Calu3 (cell line): Measurements from ENCODE around the gene GLI3. TPM values are rescaled to one million over a fixed set of nuclear protein-coding genes. Genes with fewer than 3 reads are reported as not detected.

Experiments used
- BruUV-seq: library from RNA; stranded (reverse); fragments of 400-500 nt; replicated peaks from 2 replicates; lab custom pipeline; 2021; lab: Mats Ljungman, UMichigan
- CTCF ChIA-PET: fragments of 300-600 bp; sonication (Branson Sonifier 250); formaldehyde crosslinking; loops from one replicate; lab custom pipeline; 2022; ENCODE audit warnings: antibody characterized with exemption; lab: Charles Lee
- DNase-seq: peaks from one replicate; pipeline ENCODE4 v3.0.0; 2022
- H3K27ac Mint-ChIP-seq: one replicate; pipeline ENCODE4 v1.8.0; 2022; ENCODE audit warnings: mixed read lengths; ENCODE audit not compliant: unreplicated experiment
- H3K27me3 Mint-ChIP-seq: one replicate; pipeline ENCODE4 v1.8.0; 2022; ENCODE audit warnings: mixed read lengths; ENCODE audit not compliant: unreplicated experiment
- H3K36me3 Mint-ChIP-seq: one replicate; pipeline ENCODE4 v1.8.0; 2022; ENCODE audit warnings: mild to moderate bottlenecking, moderate library complexity, mixed read lengths; ENCODE audit not compliant: insufficient read depth, unreplicated experiment
- H3K4me1 Mint-ChIP-seq: one replicate; pipeline ENCODE4 v1.8.0; 2022; ENCODE audit warnings: mild to moderate bottlenecking, low read depth, mixed read lengths; ENCODE audit not compliant: unreplicated experiment
- H3K4me3 Mint-ChIP-seq: one replicate; pipeline ENCODE4 v1.8.0; 2022; ENCODE audit warnings: mild to moderate bottlenecking, low read depth, moderate library complexity, mixed read lengths; ENCODE audit not compliant: unreplicated experiment
- H3K9me3 Mint-ChIP-seq: one replicate; pipeline ENCODE4 v1.8.0; 2022; ENCODE audit warnings: low read depth, mixed read lengths; ENCODE audit not compliant: unreplicated experiment
- CTCF ChIP-seq: fragments of 200-600 bp; IDR thresholded peaks from one replicate; pipeline ENCODE4 v1.8.0; 2022; ENCODE audit warnings: antibody characterized with exemption; ENCODE audit not compliant: unreplicated experiment
- intact Hi-C: fragments of 100-400 bp; cut with micrococcal nuclease; formaldehyde crosslinking; loops from one replicate; pipeline ENCODE4 v1.10.0; 2022; ENCODE audit not compliant: unreplicated experiment
- total RNA-seq: library from RNA; stranded (reverse); gene quantifications from 2 replicates; pipeline ENCODE4 v1.2.3, GENCODE V29; 2022

The GLI3 gene
- total RNA-seq, 1 experiment from 2014 or later = not detected

DNA sequence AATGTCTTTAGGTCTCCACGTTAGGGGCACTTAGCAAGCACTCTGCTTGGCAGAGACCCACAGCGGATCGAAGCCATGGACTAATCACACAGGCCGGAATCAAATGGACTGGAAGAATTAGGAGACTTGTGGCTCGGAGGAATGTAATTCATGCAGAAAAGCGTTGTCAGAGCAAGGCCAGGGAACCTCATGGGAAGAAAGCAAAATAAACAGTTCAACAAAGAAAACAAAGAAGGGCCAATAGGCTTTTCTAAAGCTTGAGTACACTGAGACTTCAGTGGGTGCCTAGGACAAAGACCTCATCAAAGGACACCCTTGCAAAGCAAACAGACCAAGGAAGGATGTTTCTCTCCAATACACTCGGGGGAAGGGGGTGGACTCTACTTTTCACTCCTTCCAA lies 171.1 kb downstream of the GLI3 start:
- no peak for DNase-seq
- no peak for TF ChIP-seq CTCF
- Mint-ChIP-seq H3K36me3 (no peaks in the 10 kb centered on the region), H3K4me1 (no peaks in the 10 kb centered on the region), H3K9me3 (peaks cover 3% of the 10 kb centered on the region), H3K27ac (no peak overlapping the region), H3K27me3 (no peaks in the 10 kb centered on the region), H3K4me3 (no peak overlapping the region)
- BruUV-seq = no TSS peak
- CTCF ChIA-PET = no interaction called here
- intact Hi-C loops = no loop called here

DNA sequence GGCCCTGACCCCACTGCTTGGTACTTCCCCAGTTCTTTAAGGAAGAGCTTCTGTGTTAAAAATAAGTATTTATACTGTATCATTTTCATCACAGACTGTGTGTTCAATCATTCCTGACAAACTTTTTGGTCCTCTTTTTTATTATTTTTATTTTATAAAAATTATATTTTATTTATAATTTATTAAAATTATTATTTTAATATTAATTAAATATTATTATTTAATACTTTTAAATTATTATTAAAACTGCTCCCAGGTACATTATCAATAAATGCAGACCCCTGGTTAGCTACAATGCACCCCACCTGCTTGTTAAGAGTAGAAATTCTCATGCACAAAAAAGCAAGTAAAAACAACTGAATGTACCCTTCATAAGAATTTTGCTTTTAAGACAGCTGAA lies 172.0 kb downstream of the GLI3 start:
- H3K4me3 Mint-ChIP-seq = no peak overlapping the region
- peaks cover 3% of the 10 kb centered on the region for H3K9me3 Mint-ChIP-seq
- CTCF ChIA-PET = no interaction called here

DNA sequence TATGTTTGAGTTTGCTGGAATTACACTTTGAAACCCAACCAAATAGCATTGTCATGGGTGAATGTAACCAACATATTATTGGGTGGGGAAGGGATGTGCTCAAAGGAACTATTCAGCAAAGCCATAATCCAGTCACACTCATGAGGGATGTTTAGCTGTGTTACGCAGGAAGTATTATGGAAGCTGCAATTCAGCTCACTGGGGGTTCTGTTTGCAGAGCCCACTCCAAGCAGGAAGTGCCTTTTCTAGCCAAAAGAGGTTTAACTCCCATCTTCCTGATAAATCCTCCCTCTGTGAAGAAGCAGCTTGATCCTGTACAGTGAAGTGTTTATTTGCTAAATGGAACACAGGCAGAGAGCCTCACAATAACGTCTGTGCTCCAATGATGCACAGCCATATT lies 172.5 kb downstream of the GLI3 start:
- no peak overlapping the region for H3K27ac Mint-ChIP-seq
- CTCF ChIA-PET = no interaction called here

More for the DNA sequence above, 172.0 kb downstream of the GLI3 start:
- TF ChIP-seq CTCF = no peak
- no peak for DNase-seq
- intact Hi-C loops = no loop called here
- no peaks in the 10 kb centered on the region for H3K4me1 Mint-ChIP-seq
- no peaks in the 10 kb centered on the region for H3K36me3 Mint-ChIP-seq
- no peak overlapping the region for H3K27ac Mint-ChIP-seq
- no peaks in the 10 kb centered on the region for H3K27me3 Mint-ChIP-seq
- BruUV-seq = no TSS peak

GRCh38 chr7:42059275-42059674 lies 177.7 kb downstream of the GLI3 start:
- Mint-ChIP-seq H3K9me3 (peaks cover 3% of the 10 kb centered on the region), H3K27me3 (no peaks in the 10 kb centered on the region), H3K4me3 (no peak overlapping the region), H3K27ac (no peak overlapping the region), H3K36me3 (no peaks in the 10 kb centered on the region), H3K4me1 (no peaks in the 10 kb centered on the region)
- no peak for TF ChIP-seq CTCF
- DNase-seq = no peak
- CTCF ChIA-PET = no interaction called here
- BruUV-seq = no TSS peak
- intact Hi-C loops = no loop called here

More for the DNA sequence above, 172.5 kb downstream of the GLI3 start:
- no peaks in the 10 kb centered on the region for H3K36me3 Mint-ChIP-seq
- peaks cover 3% of the 10 kb centered on the region for H3K9me3 Mint-ChIP-seq
- no peak for DNase-seq
- TF ChIP-seq CTCF = no peak
- no peaks in the 10 kb centered on the region for H3K4me1 Mint-ChIP-seq
- H3K27me3 Mint-ChIP-seq = no peaks in the 10 kb centered on the region
- intact Hi-C loops = no loop called here
- no peak overlapping the region for H3K4me3 Mint-ChIP-seq
- no TSS peak for BruUV-seq
